GM21786 (cell line): ENCODE results near the gene LCN2.
A peak's percentile ranks its signal among the peaks of the same experiment; 100 is the strongest.
"Not testable (repeated sequence)": the region's sequence is repeated elsewhere in the genome, so short reads cannot be mapped to it uniquely, and the experiment has no call there.

Experiments
- ATAC-seq: cut with Tn5 transposase; IDR thresholded peaks from one replicate; pipeline ENCODE4 v1.9.1; 2021; ENCODE audit not compliant: unreplicated experiment

Gene LCN2

GRCh38 chr9:128127568-128127989 is 21.7 kb upstream of the LCN2 start, which contains the start of gene PTGES2:
Gene PTGES2, minus strand, starts transcription at chr9:128127729. Its CDS starts 12 bp downstream, at chr9:128127717.
- peak; percentile 44 for ATAC-seq

- ATAC-seq = peak; percentile 59
These were observed 21.0 kb upstream of the LCN2 start for GRCh38 chr9:128127990-128128835.

GRCh38 chr9:128128836-128129590 is 20.2 kb upstream of the LCN2 start:
- ATAC-seq = no peak

- not testable (repeated sequence) for ATAC-seq
These were observed 19.2 kb upstream of the LCN2 start for GRCh38 chr9:128129976-128130590.

- not testable (repeated sequence) for ATAC-seq
These were observed 18.6 kb upstream of the LCN2 start for GRCh38 chr9:128130651-128131050.

- not testable (repeated sequence) for ATAC-seq
These were observed 17.9 kb upstream of the LCN2 start for GRCh38 chr9:128131346-128131745.

GRCh38 chr9:128132139-128132538 is 17.1 kb upstream of the LCN2 start:
- not testable (repeated sequence) for ATAC-seq

GRCh38 chr9:128135561-128135960 is 13.7 kb upstream of the LCN2 start:
- ATAC-seq = not testable (repeated sequence)

GRCh38 chr9:128136816-128137793 is 12.1 kb upstream of the LCN2 start:
- ATAC-seq = no peak

GRCh38 chr9:128138001-128138400 is 11.3 kb upstream of the LCN2 start:
- ATAC-seq = no peak

GRCh38 chr9:128139621-128140020 is 9.6 kb upstream of the LCN2 start:
- no peak for ATAC-seq

- no peak for ATAC-seq
These were observed 7.6 kb upstream of the LCN2 start for GRCh38 chr9:128141604-128142003.

- ATAC-seq = no peak
These were observed 7.2 kb upstream of the LCN2 start for GRCh38 chr9:128142061-128142460.

GRCh38 chr9:128142596-128142995 is 6.7 kb upstream of the LCN2 start:
- no peak for ATAC-seq

- no peak for ATAC-seq
These were observed 5.6 kb upstream of the LCN2 start for GRCh38 chr9:128143525-128144238.

GRCh38 chr9:128144239-128145181 is 4.7 kb upstream of the LCN2 start:
- no peak for ATAC-seq

GRCh38 chr9:128145536-128145935 is 3.7 kb upstream of the LCN2 start:
- ATAC-seq = no peak

GRCh38 chr9:128145951-128146351 is 3.3 kb upstream of the LCN2 start:
- ATAC-seq = no peak
